GM12875 (cell line): ENCODE data around the gene NRXN2.
A peak's percentile ranks its signal among the peaks of the same experiment; 100 is the strongest.

Source experiments
- H3K4me3 ChIP-seq: one replicate; pipeline ENCODE4 v1.5.1; 2011; ENCODE audit warnings: low read depth, low read length, control low read depth
- TF ChIP-seq, protein P1 (sequence below): IDR thresholded peaks from 2 replicates; pipeline ENCODE4 v1.5.1; 2011; ENCODE audit warnings: low read depth, mild to moderate bottlenecking, control low read depth, inconsistent platforms, low read length, moderate library complexity, borderline replicate concordance; ENCODE audit not compliant: insufficient read depth

NRXN2 gene

GRCh38 chr11:64723117-64723906 lies at the start of gene NRXN2:
NRXN2 (minus strand) TSS chr11:64723197; CDS start chr11:64713699, 9,498 bp downstream.
- TF ChIP-seq, protein P1, sequence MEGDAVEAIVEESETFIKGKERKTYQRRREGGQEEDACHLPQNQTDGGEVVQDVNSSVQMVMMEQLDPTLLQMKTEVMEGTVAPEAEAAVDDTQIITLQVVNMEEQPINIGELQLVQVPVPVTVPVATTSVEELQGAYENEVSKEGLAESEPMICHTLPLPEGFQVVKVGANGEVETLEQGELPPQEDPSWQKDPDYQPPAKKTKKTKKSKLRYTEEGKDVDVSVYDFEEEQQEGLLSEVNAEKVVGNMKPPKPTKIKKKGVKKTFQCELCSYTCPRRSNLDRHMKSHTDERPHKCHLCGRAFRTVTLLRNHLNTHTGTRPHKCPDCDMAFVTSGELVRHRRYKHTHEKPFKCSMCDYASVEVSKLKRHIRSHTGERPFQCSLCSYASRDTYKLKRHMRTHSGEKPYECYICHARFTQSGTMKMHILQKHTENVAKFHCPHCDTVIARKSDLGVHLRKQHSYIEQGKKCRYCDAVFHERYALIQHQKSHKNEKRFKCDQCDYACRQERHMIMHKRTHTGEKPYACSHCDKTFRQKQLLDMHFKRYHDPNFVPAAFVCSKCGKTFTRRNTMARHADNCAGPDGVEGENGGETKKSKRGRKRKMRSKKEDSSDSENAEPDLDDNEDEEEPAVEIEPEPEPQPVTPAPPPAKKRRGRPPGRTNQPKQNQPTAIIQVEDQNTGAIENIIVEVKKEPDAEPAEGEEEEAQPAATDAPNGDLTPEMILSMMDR, result peak; percentile 99
- peak within 1 kb of the TSS; percentile 67 for H3K4me3 ChIP-seq

GRCh38 chr11:64772303-64773018 lies 49.5 kb upstream of the NRXN2 start:
- H3K4me3 ChIP-seq, result no peak overlapping the region
- TF ChIP-seq, protein P1, result no peak

- TF ChIP-seq, protein P1, result no peak
- H3K4me3 ChIP-seq, result no peak overlapping the region
These were observed 48.9 kb upstream of the NRXN2 start for GRCh38 chr11:64771861-64772260.

DNA sequence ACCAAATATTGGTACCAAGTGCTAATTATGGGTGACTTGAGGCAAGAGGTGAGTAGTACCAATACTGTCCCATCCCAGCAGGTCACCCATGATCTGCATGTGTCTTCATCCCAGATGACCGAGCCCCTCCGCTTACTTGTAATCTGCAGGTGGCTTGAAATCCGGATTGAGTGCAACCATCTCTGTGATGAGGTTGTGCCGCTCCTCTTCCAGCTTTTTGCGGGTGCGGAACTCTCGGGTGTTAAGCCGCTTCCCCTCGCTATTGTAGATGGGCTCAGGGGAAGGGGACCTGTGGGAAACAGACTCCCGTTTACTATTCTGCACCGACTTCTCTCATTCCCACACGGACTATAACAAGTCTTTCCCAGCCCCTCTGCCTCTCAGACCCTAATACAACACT lies 47.1 kb upstream of the NRXN2 start:
- TF ChIP-seq, protein P1, result no peak
- H3K4me3 ChIP-seq, result no peak overlapping the region

DNA sequence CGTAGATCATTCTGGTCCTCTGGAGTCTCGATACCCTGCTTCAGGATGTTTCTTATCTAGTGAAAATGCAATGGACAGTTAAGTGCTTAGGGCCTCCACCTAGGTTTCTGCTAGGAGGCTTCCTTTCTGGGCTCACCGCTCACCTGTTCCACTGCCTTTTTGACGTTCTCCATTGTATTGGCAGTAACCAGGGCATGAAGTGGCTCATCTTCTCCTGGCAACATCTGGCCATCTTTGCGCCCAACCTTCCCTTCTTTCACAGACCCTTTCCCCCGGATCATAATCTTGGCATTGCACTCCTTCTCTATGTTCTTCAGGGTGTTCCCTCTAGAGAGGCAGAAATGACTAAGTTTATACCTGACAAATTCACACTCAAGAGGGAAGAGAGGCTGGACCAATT lies 46.3 kb upstream of the NRXN2 start:
- H3K4me3 ChIP-seq, result no peak overlapping the region
- TF ChIP-seq, protein P1, result no peak

- no peak overlapping the region for H3K4me3 ChIP-seq
- TF ChIP-seq, protein P1, result no peak
These were observed 45.3 kb upstream of the NRXN2 start for GRCh38 chr11:64768300-64768694.
